ENCODE results near the gene MACROD2.

DNA sequence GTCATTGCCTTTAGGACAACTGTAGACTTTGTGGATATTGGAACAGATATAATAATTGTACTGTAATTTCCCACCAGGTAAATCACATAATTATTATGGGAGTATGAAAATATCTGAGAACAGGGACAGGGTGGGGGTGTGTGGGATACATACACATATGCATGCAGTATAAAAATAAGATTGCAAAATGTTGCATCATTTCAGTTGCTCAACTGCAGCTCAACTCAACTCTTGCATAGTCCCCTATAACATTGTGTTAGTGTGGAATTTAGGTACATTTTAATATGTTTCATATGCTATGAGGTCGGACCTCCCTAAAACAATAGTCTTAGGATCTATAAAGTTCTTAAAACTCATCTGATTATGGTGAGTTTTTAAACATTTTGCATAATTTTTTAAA is 617.1 kb downstream of the MACROD2 start:
- TF ChIP-seq, protein P1, sequence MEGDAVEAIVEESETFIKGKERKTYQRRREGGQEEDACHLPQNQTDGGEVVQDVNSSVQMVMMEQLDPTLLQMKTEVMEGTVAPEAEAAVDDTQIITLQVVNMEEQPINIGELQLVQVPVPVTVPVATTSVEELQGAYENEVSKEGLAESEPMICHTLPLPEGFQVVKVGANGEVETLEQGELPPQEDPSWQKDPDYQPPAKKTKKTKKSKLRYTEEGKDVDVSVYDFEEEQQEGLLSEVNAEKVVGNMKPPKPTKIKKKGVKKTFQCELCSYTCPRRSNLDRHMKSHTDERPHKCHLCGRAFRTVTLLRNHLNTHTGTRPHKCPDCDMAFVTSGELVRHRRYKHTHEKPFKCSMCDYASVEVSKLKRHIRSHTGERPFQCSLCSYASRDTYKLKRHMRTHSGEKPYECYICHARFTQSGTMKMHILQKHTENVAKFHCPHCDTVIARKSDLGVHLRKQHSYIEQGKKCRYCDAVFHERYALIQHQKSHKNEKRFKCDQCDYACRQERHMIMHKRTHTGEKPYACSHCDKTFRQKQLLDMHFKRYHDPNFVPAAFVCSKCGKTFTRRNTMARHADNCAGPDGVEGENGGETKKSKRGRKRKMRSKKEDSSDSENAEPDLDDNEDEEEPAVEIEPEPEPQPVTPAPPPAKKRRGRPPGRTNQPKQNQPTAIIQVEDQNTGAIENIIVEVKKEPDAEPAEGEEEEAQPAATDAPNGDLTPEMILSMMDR (IDR thresholded peaks at IDR 0.05), result no peak
- TF ChIP-seq EP300 (IDR thresholded peaks at IDR 0.05), result no peak
- no peak for TF ChIP-seq POLR2A (IDR thresholded peaks at IDR 0.05; ENCODE audit: low read length)
- no peak for TF ChIP-seq CBX8 (IDR thresholded peaks at IDR 0.05)

All from A549 (cell line).